H4 (cell line): ENCODE measurements around the gene PTPRQ. TPM values are rescaled to one million over a fixed set of nuclear protein-coding genes. Genes with fewer than 3 reads are reported as not detected.
"Not testable (repeated sequence)": the region's sequence is repeated elsewhere in the genome, so short reads cannot be mapped to it uniquely, and the experiment has no call there.

Experiments
- DNase-seq: peaks from one replicate; pipeline ENCODE4 v3.0.0-alpha.2; 2015; ENCODE audit warnings: low spot score
- total RNA-seq: library from RNA; depleted of rRNA; stranded (reverse); fragments of >200 nt; shearing (Covaris generic); gene quantifications from 2 replicates; pipeline ENCODE4 v1.2.3, GENCODE V29; 2014

PTPRQ gene
- total RNA-seq, 1 experiment from 2014 or later, result 0.02 TPM

- no peak for DNase-seq
These were observed 199.9 kb downstream of the PTPRQ start for GRCh38 chr12:80643961-80644360.

- no peak for DNase-seq
These were observed 204.8 kb downstream of the PTPRQ start for GRCh38 chr12:80648881-80649280.

GRCh38 chr12:80655751-80656150, 211.7 kb downstream of the PTPRQ start:
- DNase-seq, result no peak

- no peak for DNase-seq
These were observed 215.6 kb downstream of the PTPRQ start for GRCh38 chr12:80659512-80660063.

GRCh38 chr12:80662586-80662985, 218.6 kb downstream of the PTPRQ start:
- no peak for DNase-seq

GRCh38 chr12:80670214-80670613, 226.2 kb downstream of the PTPRQ start:
- DNase-seq, result no peak

DNA sequence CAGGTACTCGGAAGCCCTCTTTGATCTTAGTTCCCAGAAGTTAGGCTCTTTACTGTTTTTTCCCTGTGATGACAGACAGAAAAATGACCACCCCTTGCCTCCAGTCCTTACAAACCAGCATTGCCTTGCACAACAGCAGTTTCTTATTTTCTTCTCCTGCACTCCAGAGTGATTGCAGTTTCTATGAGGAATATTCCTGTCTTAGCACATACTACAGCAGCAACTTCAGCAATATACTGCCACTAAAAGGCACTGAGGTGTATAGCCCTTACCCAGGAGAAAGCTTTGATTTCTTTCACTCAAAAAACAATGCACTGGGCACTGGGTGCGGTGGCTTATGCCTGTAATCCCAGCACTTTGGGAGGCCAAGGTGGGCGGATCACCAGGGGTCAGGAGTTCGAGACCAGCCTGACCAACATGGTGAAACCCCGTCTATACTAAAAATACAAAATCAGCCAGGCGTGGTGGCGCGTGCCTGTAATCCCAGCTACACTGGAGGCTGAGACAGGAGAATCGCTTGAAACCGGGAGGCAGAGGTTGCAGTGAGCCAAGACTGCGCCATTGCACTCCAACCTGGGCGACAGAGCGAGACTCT, 232.1 kb downstream of the PTPRQ start:
- not testable (repeated sequence) for DNase-seq

GRCh38 chr12:80676856-80677255, 232.8 kb downstream of the PTPRQ start:
- DNase-seq, result no peak

- no peak for DNase-seq
These were observed 234.0 kb downstream of the PTPRQ start for GRCh38 chr12:80677994-80678393.

DNA sequence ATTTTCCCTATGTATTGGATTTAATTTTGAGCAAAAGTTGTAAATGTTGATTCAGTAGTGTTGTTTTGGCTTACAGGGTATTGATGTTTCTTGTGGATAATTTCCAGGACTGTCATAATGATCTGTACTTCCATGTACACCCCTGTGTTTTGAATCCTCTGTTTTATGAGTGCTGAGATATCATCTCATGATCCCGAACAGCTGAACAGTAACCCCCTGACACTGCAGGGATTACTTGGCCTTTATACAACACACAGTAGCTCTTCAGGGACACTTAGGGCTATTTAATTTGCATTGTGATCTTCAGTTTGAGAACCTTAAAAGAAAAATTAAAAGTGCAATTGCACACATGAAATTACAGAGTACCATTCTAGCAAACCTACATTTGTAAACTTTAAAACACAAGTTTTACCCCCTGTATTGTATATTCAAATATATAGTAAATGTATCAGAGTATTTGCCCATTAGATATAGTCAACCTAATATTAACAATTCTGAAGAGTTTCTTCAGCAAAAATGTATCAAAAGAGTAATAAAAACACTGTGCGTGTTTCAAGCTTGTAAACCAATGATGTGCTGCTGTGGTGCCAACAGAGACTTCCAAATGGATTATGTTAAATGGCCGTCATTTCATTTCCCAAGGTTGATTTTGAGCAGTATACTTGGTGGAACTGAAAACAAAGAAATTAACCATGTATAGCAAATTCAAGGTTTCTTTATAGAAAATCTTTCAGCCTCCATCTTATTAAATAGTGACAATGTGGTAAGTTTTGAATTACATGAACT, 235.5 kb downstream of the PTPRQ start:
- no peak for DNase-seq

GRCh38 chr12:80681287-80681686, 237.3 kb downstream of the PTPRQ start:
- DNase-seq, result no peak

GRCh38 chr12:80681786-80682185, 237.8 kb downstream of the PTPRQ start:
- DNase-seq, result no peak

DNA sequence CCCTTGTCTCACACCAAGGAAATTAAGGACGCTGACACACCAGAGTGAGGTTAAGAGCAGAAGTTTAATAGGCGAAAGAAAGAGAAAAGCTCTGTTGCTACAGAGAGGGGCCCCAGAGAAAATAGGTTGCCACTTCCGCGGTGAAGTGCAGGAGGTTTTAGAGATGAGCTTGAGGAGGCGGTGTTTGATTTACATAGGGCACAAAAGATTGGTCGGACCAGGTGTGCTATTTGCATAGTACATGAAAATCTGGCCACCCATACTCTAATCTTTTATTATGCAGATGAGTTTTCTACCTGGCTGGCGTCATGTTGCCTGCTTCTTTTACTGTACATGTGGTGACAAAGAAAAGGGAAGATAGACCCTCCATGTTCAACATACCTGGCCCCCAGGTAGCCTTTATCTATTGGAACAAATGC, 240.1 kb downstream of the PTPRQ start:
- DNase-seq, result no peak

DNA sequence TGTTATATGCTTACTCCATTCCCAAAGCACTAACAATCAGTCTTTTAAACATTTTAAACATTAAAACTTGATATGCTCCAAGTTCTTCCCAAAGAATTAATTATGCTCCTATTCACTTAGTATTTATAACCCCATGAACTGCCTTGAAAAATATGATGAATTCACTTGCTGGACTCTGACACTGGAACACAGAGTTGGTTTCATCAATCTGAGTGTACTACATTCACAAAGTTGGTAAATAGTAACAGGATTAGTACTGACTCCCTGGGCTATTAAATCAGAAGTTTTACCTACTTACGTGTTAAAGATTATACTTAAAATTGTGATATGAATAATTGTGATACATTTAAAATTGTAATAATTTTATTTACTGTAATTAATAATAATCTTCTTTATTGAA, 246.1 kb downstream of the PTPRQ start:
- no peak for DNase-seq

DNA sequence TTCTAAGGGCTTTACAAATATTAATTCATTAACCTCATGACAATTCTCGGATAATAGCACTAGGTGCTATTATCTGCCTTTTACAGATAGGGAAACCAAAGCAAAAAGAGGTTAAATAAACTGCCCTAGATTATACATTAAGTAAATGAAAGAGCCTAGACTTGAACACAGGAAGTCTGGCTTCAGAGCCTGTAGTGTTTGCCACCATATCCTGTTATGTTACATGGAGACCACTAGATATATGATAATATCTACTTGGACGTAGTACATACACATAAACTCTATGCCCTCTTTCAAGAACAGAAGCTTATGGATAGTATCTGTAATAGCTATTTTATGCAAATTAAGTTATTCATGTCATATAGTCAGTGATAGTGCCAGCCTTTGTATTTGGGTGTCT, 246.5 kb downstream of the PTPRQ start:
- no peak for DNase-seq

DNA sequence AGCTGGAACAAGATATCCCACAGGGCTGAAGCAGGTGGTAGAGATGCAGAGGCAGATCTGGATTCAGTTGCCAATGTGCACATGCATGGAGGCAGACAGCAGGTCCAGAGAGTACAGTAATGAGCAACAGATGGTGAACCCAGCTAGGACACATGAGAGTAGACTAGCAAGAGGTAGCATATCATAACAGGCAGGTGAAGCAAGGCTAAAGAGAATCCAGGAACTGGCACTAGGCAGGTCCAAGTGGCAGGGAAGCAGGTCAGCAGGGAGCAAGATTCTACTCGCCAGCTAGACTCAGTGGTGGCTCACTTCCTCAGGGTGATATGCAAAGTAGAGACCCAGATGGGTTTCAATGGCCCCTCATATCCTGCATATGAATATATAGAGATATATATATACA, 248.1 kb downstream of the PTPRQ start:
- no peak for DNase-seq

DNA sequence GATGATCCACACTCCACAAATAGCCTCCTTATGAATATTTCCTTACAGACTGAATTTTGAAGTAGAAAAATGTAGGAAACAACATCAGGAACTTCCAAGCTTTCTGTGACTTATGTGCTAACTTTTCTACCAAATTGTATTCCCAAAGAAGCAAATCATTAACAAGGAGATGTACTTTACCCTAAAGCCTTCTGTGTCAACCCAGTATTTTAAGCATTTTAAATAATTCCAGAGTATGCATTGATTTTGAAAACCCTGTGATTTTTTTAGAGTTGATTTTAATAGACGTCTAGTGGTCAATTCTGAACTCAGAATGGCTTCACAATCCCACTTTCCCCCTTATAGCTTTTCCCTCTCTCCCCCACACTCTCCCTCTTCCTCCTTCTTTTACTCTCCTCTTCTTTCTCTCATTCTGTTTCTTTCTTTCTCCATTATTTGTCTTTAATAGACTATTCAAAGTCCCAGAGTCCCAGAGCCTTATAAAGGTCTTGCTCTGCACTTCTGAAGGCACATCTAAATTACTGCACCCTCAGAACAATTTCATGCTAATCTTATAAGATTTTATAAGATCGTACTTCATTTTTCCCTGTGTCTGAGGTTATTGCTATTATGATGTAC, 253.3 kb downstream of the PTPRQ start:
- no peak for DNase-seq

- no peak for DNase-seq
These were observed 254.2 kb downstream of the PTPRQ start for GRCh38 chr12:80698256-80698655.

GRCh38 chr12:80698847-80699542, 255.0 kb downstream of the PTPRQ start:
- DNase-seq, result no peak

DNA sequence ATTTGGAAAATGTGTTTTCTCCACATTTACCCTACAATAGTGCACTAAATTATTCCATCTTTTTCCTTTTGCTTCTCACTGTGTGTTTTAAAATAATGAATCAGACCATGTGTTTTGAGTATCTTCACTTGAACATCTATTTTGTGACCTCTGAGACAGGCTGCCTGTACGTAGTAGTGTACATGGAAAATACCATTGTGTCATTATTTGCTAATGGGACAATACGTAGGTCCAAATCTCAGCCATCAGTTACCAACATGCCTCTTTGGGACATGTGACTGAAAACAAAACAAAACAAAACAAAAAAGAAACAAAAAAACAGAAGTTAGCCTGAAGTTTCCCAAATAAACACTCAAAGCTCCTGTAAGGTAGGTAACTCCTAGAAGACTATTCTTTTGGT, 256.3 kb downstream of the PTPRQ start:
- DNase-seq, result no peak

DNA sequence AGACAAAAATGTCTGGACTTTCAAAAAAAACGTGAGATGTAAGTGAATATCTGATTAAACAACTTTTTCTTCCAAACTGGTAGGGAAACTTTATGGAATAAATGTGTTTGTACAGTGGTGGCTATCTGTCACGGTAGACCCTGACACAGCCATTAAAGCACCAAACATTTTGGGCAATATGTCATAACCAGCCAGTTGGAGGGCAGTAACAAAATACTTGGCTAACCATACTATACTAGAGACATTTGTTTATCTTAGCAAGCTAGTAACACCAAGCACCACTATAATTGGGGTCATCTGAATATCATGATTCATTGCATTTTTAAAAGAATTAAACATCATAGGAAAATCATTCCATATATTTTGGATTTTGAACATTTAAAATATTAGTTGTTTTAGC, 257.4 kb downstream of the PTPRQ start:
- DNase-seq, result peak; percentile 16
